CD4-positive, alpha-beta T cell treated with Interleukin-15 for 1 hour (primary cell): ENCODE results near the gene ASTN2.

Experiments used
- DNase-seq: peaks from one replicate; pipeline ENCODE4 v3.0.0-alpha.2; 2020

Gene ASTN2

DNA sequence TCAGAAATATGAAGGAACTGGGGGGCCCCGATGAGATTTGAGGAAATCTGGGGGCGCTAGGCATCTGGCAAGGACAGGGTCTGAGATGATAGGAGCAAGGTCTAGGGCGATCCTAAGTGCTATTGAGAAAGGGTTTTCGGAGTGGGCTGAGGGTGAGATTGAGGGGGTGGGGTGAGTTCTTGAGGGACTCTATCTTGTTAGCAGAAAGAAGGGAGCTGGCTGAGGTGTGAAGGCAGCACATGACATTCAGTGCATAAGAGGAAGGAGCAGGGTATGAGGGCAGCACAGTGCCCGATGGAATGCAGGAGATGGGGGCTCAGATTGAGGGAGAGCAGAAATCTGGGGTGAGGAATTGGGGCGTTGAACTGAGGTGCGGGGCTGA, 727.1 kb downstream of the ASTN2 start:
- no peak for DNase-seq

- peak; percentile 89 for DNase-seq
Observed at GRCh38 chr9:116687074-116687753, 727.6 kb downstream of the ASTN2 start, which contains the start of gene TRIM32. Gene TRIM32, plus strand, starts transcription at chr9:116687305. Its CDS starts 10,438 bp downstream, at chr9:116697743.

DNA sequence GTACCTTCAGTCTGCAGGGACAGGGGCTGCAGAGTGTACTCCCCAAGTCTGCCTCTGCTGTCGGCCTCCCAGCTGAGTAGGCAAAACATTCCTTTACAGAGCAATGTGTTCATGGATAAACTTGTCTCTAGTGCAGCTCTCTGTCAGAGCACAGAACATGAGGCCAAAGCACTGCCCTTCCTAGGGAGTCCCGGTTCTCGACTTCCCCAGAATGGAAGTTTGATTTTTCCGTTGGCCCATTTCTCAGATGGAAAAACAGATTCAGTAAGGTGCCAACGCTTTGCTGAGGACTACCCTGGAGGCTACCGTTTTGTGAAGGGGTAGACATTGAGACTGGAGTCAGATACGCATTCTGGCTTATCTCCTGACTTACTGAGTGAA, 728.2 kb downstream of the ASTN2 start:
- DNase-seq, result no peak

DNA sequence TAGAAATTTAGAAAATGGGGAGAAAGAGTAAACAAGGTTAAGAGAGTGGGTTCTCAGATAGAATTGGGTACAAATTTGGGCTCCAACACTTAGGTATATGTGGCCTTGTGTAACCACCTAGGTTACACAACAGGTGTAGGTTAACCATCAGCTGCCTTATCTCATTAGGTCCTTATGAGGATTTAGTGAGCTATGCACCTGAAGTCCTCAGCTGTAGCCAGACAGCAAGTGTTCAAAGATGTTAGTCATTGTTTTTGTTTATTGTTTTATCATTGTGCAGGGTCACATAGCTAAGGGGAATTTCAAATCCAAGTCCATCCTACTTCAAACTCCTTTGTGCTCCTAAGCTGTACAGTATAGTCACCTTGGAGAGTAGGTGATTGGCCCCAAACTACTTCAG, 728.7 kb downstream of the ASTN2 start:
- DNase-seq, result no peak

- no peak for DNase-seq
Observed at GRCh38 chr9:116685166-116685565, 729.7 kb downstream of the ASTN2 start.

DNA sequence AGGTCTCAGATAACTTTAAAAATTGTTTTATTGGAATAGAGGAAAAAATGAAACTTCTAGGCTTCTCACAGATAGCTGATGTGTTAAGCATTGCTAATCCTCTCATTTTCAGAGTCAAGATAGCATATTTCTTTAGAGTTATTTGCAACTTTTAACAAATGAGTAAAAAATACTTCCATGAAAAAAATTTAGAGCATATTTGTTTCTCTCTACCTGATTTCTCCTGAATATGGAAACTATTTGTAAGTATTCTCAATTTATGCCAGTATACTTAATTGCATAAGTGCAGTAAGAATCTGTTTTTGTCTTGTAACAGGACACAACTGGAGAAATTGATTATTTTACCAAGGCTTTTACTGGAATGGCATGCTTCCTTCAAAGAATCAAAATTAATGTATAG, 731.3 kb downstream of the ASTN2 start:
- DNase-seq, result no peak

- no peak for DNase-seq
Observed at GRCh38 chr9:116674210-116674980, 740.5 kb downstream of the ASTN2 start.

DNA sequence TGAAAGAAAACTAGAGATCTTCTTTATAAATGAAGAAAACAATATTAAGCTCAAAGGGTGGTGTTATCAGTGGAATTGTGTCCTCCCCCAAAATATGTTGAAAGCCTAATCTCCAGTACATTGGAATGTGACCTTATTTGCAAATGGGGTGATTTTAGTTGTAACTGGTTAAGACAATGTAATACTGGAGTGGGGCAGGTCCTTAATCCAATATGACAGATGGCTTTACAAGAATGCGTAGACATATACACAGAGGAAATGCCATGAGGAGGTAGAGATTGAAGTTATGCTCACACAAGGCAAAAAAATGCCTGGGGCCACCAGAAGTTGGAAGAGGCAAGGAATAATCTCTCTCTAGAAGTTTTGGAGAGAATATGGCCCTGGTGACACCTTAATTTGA, 741.5 kb downstream of the ASTN2 start:
- no peak for DNase-seq

DNA sequence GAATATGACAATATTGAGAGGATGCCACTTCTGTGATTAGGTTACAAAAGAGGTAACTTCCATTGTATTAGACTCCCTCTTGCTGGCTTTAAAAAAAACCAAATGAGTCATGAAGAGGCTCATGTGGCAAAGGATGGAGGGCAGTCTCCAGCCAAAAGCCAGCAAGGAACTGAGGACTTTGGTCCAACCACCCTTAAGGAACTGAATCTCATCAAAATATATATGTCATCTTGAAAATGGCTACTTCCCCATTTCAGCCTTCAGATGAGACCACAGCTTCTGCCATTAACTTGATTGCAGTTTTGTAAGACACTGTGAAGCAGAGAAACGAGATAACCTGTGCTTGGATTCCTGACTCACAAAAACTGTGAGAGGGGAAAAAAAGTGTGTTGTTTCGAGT, 743.3 kb downstream of the ASTN2 start:
- no peak for DNase-seq

- DNase-seq, result no peak
Observed at GRCh38 chr9:116668970-116669695, 745.7 kb downstream of the ASTN2 start.

DNA sequence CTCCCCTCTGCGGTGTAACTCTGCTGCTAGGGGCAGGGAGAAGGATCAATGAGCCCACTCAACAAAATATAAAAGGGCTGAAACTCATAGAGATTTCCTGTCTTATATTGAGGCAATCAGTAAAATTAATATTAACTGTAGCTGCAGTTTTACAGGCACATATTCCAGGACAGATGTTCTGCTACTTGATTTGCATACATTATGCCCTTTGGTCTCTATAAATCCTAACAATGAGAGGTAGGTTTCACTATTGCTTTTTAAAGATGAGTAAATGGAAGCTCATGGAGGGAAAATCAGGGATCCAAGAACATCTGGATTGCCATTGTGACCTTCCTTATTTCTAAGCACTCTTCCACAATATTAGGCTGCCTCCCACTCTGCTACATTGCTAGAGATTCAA, 751.3 kb downstream of the ASTN2 start:
- no peak for DNase-seq

GRCh38 chr9:116662646-116663310, 752.1 kb downstream of the ASTN2 start:
- no peak for DNase-seq

- no peak for DNase-seq
Observed at GRCh38 chr9:116661037-116661954, 753.6 kb downstream of the ASTN2 start.

DNA sequence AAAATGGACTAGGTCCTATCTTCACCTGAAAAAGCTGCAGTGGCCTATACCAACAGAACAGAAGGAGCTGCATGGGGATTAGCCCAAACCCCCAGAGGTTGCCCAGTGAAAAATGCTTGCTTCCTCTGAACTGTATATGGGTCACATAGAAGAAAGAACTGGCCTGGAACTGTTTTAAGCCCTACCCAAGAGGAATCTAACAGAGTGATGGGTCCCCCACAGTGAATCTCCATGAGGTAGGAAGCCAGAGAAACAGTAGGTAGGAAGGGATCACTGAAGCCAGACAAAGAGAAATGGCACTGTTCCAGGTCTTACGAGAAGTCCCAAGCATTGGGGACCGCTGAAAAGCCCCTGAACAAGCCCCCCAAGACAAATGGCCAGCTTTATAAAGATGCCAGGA, 756.6 kb downstream of the ASTN2 start:
- no peak for DNase-seq

DNA sequence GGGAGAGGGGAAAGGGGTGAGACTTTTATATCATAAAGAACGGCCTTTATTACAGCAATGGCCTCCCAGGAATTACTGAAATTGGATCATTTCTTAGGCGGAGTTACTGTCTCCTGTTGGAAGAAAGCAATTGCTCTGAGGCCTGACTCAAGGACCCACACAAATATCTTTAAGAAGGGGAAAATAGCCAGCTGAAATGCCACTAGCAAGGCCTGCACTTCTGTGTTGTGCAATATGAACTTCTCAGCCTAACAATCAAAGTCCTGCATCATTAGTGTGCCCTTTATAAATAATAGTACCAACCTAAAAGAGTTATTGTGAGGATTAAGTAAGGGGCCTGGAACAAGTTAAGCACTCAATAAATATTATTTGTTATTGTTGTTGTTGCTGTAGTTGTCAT, 757.9 kb downstream of the ASTN2 start:
- DNase-seq, result no peak

- no peak for DNase-seq
Observed at GRCh38 chr9:116656501-116656971, 758.3 kb downstream of the ASTN2 start.

DNA sequence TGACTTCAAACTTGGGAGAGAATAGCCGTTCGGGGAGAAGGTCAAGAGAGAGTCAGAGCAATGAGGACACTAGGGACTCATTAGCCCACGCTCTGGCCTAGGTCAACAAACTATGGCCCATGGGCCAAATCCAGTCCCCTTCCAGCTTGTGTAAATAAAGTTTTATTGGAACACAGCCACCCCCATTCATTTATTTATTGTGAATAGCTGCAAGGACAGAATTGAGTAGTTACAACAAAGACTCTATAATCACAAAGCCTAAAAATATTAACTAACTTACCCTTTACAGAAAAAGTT, 760.9 kb downstream of the ASTN2 start:
- DNase-seq, result no peak

- DNase-seq, result no peak
Observed at GRCh38 chr9:116653348-116654058, 761.4 kb downstream of the ASTN2 start.

DNA sequence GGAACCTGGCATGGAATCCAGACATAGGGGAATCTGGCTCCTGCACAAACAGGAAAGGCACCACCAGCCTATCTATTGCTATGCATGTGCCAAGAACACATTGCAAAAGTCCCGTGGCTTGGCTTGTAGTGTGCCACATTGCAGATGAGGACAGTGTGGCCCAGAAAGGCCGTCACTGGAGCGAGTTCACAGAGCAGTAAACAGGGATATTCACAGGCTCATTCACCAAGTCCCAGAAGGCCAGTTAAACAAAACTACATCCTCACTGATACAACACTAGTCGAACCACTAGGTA, 767.4 kb downstream of the ASTN2 start:
- DNase-seq, result no peak

GRCh38 chr9:116646661-116647514, 768.0 kb downstream of the ASTN2 start:
- DNase-seq, result no peak
